ENCODE data around the gene E2F8.

DNA sequence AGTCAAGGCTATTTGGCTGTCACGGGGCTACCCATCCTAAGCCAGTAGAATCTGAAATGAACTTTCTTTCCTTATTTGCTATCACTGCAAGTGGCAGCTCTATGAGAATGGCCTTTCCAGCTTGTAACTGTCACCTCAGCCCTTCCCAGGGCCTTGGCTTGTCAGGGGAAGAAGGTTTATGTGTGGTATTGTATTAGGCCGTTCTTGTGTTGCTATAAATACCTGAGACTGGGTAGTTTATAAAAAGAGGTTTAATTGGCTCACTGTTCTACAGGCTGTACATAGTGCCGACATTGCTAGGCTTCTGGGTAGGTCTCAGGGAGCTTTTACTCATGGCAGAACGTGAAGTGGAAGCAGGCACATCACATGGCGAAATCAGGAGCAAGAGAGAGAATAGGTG lies 26.8 kb upstream of the E2F8 start:
- TF ChIP-seq, protein P1, sequence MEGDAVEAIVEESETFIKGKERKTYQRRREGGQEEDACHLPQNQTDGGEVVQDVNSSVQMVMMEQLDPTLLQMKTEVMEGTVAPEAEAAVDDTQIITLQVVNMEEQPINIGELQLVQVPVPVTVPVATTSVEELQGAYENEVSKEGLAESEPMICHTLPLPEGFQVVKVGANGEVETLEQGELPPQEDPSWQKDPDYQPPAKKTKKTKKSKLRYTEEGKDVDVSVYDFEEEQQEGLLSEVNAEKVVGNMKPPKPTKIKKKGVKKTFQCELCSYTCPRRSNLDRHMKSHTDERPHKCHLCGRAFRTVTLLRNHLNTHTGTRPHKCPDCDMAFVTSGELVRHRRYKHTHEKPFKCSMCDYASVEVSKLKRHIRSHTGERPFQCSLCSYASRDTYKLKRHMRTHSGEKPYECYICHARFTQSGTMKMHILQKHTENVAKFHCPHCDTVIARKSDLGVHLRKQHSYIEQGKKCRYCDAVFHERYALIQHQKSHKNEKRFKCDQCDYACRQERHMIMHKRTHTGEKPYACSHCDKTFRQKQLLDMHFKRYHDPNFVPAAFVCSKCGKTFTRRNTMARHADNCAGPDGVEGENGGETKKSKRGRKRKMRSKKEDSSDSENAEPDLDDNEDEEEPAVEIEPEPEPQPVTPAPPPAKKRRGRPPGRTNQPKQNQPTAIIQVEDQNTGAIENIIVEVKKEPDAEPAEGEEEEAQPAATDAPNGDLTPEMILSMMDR (IDR thresholded peaks at IDR 0.05; ENCODE audit: low read depth, low read length): no peak
- TF ChIP-seq EZH2phosphoT487 (IDR thresholded peaks at IDR 0.05; ENCODE audit: low read depth): no peak

All from OCI-LY3 (cell line).